GM12874 (cell line): Measurements from ENCODE around the gene EPO.

Source experiments
- TF ChIP-seq, protein P1 (sequence below): IDR thresholded peaks from 2 replicates; pipeline ENCODE4 v1.5.1; 2011; ENCODE audit warnings: low read depth, mild to moderate bottlenecking, control low read depth, low read length, moderate library complexity; ENCODE audit not compliant: insufficient read depth

EPO gene

DNA sequence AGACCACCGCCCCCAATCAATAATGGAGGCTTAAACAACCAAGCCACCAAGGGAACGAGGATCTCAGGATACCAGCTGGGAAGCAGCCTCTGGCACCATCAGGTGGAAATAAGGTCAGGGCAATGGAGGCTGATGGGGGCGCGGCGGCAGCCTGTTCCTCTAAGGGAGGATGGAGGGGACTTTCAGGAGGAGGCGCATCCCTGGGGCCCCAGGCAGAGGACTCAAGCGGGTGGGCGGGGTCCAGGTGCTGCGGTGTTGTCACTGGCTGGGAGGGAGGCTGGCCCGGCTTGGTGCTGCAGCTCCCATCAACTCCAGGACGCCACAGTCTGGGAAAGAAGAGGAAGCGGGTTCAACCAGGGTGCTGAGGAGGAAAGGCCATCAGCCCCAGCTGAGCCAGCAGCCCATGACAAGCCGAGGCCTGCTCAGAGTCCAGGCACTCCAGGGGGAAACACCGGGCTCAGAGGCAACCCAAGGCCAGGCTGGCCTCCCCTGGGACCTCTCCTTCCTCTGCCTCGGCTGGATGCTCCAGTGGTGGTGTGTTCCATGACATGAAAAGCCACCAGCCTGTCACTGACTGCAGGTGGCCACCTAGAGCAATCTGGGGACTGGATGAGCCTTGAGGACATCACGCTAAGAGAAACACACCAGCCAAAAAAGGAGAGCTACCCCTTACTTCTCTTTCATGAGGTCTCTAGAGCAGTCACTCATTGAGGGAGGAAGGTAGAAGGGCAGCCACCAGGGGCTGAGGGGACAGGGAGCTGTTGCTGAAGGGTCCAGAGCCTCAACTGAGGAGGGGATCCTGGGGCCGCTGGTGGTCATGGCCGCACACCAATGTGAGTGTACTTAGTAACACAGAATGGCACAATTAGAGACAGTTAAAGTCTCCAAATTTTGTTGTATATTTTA is 30.8 kb upstream of the EPO start:
- TF ChIP-seq, protein P1, sequence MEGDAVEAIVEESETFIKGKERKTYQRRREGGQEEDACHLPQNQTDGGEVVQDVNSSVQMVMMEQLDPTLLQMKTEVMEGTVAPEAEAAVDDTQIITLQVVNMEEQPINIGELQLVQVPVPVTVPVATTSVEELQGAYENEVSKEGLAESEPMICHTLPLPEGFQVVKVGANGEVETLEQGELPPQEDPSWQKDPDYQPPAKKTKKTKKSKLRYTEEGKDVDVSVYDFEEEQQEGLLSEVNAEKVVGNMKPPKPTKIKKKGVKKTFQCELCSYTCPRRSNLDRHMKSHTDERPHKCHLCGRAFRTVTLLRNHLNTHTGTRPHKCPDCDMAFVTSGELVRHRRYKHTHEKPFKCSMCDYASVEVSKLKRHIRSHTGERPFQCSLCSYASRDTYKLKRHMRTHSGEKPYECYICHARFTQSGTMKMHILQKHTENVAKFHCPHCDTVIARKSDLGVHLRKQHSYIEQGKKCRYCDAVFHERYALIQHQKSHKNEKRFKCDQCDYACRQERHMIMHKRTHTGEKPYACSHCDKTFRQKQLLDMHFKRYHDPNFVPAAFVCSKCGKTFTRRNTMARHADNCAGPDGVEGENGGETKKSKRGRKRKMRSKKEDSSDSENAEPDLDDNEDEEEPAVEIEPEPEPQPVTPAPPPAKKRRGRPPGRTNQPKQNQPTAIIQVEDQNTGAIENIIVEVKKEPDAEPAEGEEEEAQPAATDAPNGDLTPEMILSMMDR: no peak; the same call in 1 of the 2 replicates

DNA sequence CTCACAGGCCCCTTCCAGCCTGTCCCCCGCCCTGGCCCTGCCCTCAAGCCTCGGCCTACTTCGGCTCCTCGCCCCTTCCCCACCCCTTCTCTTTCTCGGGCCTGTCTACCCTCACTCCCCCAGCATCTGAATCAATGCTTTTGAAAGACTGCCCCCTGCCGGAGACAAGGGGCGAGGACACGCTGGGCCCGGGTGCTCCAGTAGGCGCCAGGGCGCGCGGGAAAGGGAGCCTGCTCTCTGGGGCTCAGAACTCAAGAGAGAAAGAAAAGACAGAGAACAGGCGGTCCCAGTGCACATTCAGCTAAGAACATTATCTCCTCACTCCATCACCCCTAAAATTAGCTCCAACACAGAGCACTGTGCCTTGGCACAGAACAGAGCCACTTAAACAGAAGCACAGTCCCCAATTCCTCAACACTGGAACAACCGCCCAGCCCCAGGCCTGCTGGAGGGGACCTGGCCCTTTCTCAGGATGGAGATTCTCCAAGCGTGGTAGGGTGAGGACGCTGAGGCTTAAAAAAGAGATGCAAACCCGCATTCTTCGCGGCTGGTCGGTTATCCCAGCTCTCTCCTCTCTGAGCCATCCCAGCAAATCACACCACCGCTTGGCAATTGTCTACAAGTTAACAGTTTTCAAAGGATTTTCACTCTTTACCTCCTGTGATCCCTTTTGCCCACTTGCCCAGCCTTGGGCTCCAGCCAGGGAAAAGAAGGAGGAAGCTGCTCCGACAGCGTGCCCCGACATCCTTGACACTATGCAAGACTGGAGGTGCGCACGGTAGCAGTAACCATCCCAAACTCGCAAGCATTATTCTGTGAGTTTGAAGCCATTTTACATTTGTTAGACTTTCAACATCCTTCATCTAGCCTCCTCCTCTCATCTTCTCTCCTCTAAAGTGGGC is 28.3 kb upstream of the EPO start:
- TF ChIP-seq, protein P1: peak; percentile 89

DNA sequence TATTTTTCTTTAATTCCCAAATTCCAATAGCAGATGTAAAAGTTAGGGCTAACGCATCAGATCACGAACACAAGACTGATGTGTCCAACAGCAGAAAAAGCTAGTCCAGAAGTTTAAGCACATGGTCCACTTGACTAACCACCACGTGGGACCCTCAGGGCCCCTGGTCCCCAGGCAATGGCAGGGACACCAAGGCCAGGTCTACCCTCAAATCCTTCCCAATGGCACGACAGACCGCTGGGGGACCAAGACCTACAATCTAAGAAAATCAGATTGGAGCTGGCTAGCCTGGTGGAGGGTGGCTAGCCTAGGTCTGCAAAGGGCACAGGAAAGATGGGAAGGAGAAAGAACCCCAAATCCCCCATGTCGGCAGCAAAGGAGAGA is 27.7 kb upstream of the EPO start:
- TF ChIP-seq, protein P1: no peak

GRCh38 chr7:100693312-100694097 is 26.8 kb upstream of the EPO start:
- TF ChIP-seq, protein P1: no peak

DNA sequence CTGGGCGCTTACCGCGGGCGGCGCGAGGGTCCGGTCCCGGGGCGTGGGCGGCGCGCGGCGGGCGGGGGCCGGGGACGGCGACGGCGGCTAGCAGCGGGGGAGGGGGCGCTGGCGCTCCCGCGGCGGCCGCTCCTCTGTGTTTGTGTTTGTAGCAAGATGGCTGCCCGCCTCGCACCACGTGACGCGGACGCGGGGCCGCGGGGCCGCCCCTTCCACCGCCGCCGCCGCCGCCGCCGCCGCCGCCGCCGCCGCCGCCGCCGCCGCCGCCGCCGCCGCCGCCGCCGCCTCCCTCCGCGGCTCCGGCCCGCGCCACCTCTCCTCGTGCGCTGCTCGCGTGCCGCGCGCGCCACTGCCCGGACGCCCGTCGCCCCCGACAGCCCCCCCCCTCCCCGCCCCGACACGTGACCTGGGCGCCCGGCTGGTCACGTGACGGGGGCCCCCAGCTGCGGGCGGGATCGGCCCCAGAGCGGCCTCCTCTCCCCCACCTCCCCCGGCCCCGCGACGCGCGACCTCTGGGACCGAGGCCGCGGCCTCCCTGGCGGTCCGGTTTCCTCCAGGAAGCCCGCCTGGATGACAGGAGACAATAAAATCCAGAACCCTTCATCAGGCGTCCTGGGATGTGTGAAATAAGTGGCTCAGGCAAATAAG is 26.0 kb upstream of the EPO start, which contains the start of gene GIGYF1:
TSS of gene GIGYF1 (minus strand) at position 153 of the 648 bp plus-strand sequence. CDS start 6,012 bp downstream, outside the sequence.
- TF ChIP-seq, protein P1: no peak

- TF ChIP-seq, protein P1: no peak
Measured at GRCh38 chr7:100696123-100696521, 24.1 kb upstream of the EPO start.
